H1 (cell line): ENCODE data around the gene SEMA6D. TPM values are rescaled to one million over a fixed set of nuclear protein-coding genes. Genes with fewer than 3 reads are reported as not detected.

Experiments
- CTCF ChIA-PET: fragments of 300-600 bp; sonication (Branson Sonifier 250); formaldehyde crosslinking; loops from one replicate; lab custom pipeline; 2021; ENCODE audit not compliant: partially characterized antibody; lab: Charles Lee
- POLR2A ChIA-PET: fragments of 300-600 bp; sonication (Branson Sonifier 250); formaldehyde crosslinking; loops from one replicate; lab custom pipeline; 2021; ENCODE audit warnings: inconsistent platforms; ENCODE audit not compliant: partially characterized antibody; lab: Charles Lee
- DNase-seq, 2 experiments: peaks; one replicate each; pipeline versions ENCODE4 v3.0.0 to v3.0.0-alpha.2; 2010 to 2022; ENCODE audit warnings: low spot score in 2 of 2, low read depth in 1 of 2, mixed read lengths in 1 of 2
- FAIRE-seq: peaks from 2 replicates; lab custom pipeline; 2011; peaks lifted over from hg19 to GRCh38; lab: Jason Lieb, UNC
- H2AFZ ChIP-seq: 2 replicates; pipeline ENCODE4 v1.8.1; 2012; ENCODE audit warnings: low read length, inconsistent platforms
- H2AK5ac ChIP-seq: 2 replicates; pipeline ENCODE4 v1.6.1; 2013; ENCODE audit warnings: low read depth, low read length
- H2BK120ac ChIP-seq: replicated peaks from 2 replicates; pipeline ENCODE3; 2013; ENCODE audit warnings: low read depth, low read length, inconsistent platforms
- H2BK12ac ChIP-seq: 2 replicates; pipeline ENCODE4 v1.6.1; 2013; ENCODE audit warnings: low read depth, low read length
- H2BK15ac ChIP-seq: 2 replicates; pipeline ENCODE4 v1.6.1; 2013; ENCODE audit warnings: low read length
- H2BK20ac ChIP-seq: 2 replicates; pipeline ENCODE4 v1.6.1; 2013; ENCODE audit warnings: low read length
- H2BK5ac ChIP-seq: 2 replicates; pipeline ENCODE4 v1.6.1; 2013; ENCODE audit warnings: low read depth, low read length
- H3K14ac ChIP-seq: 2 replicates; pipeline ENCODE4 v1.6.1; 2013; ENCODE audit warnings: inconsistent platforms; ENCODE audit not compliant: insufficient read length
- H3K18ac ChIP-seq: 2 replicates; pipeline ENCODE4 v1.6.1; 2013; ENCODE audit warnings: low read length; ENCODE audit errors: extremely low read depth
- H3K23ac ChIP-seq: 2 replicates; pipeline ENCODE4 v1.6.1; 2013; ENCODE audit warnings: inconsistent platforms; ENCODE audit not compliant: insufficient read length
- H3K23me2 ChIP-seq: 2 replicates; pipeline ENCODE4 v1.6.1; 2013; ENCODE audit warnings: low read depth, low read length
- H3K27ac ChIP-seq: 2 replicates; pipeline ENCODE4 v1.6.1; 2011; ENCODE audit warnings: low read depth, low read length, inconsistent platforms
- H3K27me3 ChIP-seq, 4 experiments: replicated peaks in 1 of 4; 1 replicate in 1 of 4; 2 replicates in 3 of 4; pipeline versions ENCODE4 v1.6.1 to v1.8.1; 2011 to 2013; ENCODE audit warnings: low read length in 3 of 4, mild to moderate bottlenecking in 3 of 4, inconsistent platforms in 2 of 4, mixed read lengths in 2 of 4, moderate library complexity in 1 of 4; ENCODE audit not compliant: control insufficient read depth in 3 of 4, insufficient read depth in 3 of 4; ENCODE audit errors: extremely low read depth in 1 of 4
- H3K36me3 ChIP-seq, 4 experiments: 2 replicates each; pipeline versions ENCODE4 v1.6.1 to v1.8.1; 2011 to 2013; ENCODE audit warnings: mild to moderate bottlenecking in 4 of 4, low read length in 3 of 4, moderate library complexity in 2 of 4, control low read depth in 1 of 4, inconsistent platforms in 1 of 4; ENCODE audit not compliant: insufficient read depth in 4 of 4, control insufficient read depth in 2 of 4
- H3K4ac ChIP-seq: replicated peaks from 2 replicates; pipeline ENCODE3; 2013; ENCODE audit warnings: low read length, low read depth, mixed read lengths, inconsistent platforms; ENCODE audit not compliant: insufficient read length
- H3K4me1 ChIP-seq, 4 experiments: replicated peaks in 1 of 4; 1 replicate in 1 of 4; 2 replicates in 3 of 4; pipeline versions ENCODE4 v1.6.1 to v1.8.1; 2011 to 2013; ENCODE audit warnings: low read length in 3 of 4, inconsistent platforms in 2 of 4, mixed read lengths in 1 of 4; ENCODE audit not compliant: insufficient read depth in 4 of 4, control insufficient read depth in 3 of 4
- H3K4me2 ChIP-seq, 2 experiments: 2 replicates each; pipeline versions ENCODE4 v1.6.1 to v1.8.1; 2011 to 2013; ENCODE audit warnings: low read depth in 2 of 2, low read length in 2 of 2, control low read depth in 1 of 2, inconsistent platforms in 1 of 2, mild to moderate bottlenecking in 1 of 2; ENCODE audit not compliant: insufficient read depth in 1 of 2
- H3K4me3 ChIP-seq, 4 experiments: fragments of 200-600, 300-600 bp in 1 of 4; sonication (generic), shearing (Covaris generic), sonication (Bioruptor Twin) in 1 of 4; 2 replicates each; pipeline versions ENCODE4 v1.5.1 to v1.8.1; 2011 to 2016; ENCODE audit warnings: low read length in 4 of 4, low read depth in 3 of 4, control low read depth in 2 of 4, inconsistent platforms in 2 of 4, mild to moderate bottlenecking in 2 of 4, mixed read lengths in 1 of 4, moderate library complexity in 1 of 4; ENCODE audit not compliant: insufficient read depth in 2 of 4; ENCODE audit errors: extremely low read depth in 1 of 4
- H3K56ac ChIP-seq: replicated peaks from 2 replicates; pipeline ENCODE3; 2013; ENCODE audit warnings: low read depth, mild to moderate bottlenecking, mixed read lengths, low read length, inconsistent platforms; ENCODE audit not compliant: insufficient read length
- H3K79me1 ChIP-seq: 2 replicates; pipeline ENCODE4 v1.6.1; 2013; ENCODE audit warnings: low read depth, low read length, control low read depth
- H3K79me2 ChIP-seq, 2 experiments: 2 replicates each; pipeline versions ENCODE4 v1.6.1 to v1.8.1; 2012 to 2013; ENCODE audit warnings: low read length in 2 of 2, mild to moderate bottlenecking in 2 of 2, inconsistent platforms in 1 of 2; ENCODE audit not compliant: insufficient read depth in 2 of 2, control insufficient read depth in 1 of 2
- H3K9ac ChIP-seq, 4 experiments: replicated peaks in 1 of 4; 1 replicate in 1 of 4; 2 replicates in 3 of 4; pipeline versions ENCODE4 v1.6.1 to v1.8.1; 2011 to 2013; ENCODE audit warnings: low read depth in 3 of 4, low read length in 3 of 4, control low read depth in 2 of 4, mild to moderate bottlenecking in 2 of 4, moderate library complexity in 2 of 4, inconsistent platforms in 1 of 4; ENCODE audit errors: extremely low read depth in 1 of 4
- H3K9me3 ChIP-seq, 2 experiments: 2 replicates each; pipeline versions ENCODE4 v1.6.1 to v1.8.1; 2012 to 2013; ENCODE audit warnings: mild to moderate bottlenecking in 2 of 2, moderate library complexity in 2 of 2, control low read depth in 1 of 2, inconsistent platforms in 1 of 2, low read depth in 1 of 2, low read length in 1 of 2, mixed read lengths in 1 of 2; ENCODE audit not compliant: insufficient read depth in 2 of 2
- H4K20me1 ChIP-seq, 2 experiments: replicated peaks in 1 of 2; 2 replicates each; pipeline versions ENCODE3 to v1.8.1; 2011 to 2013; ENCODE audit warnings: inconsistent platforms in 2 of 2, low read length in 2 of 2, mild to moderate bottlenecking in 1 of 2; ENCODE audit not compliant: insufficient read depth in 2 of 2, control insufficient read depth in 1 of 2
- H4K5ac ChIP-seq: 2 replicates; pipeline ENCODE4 v1.6.1; 2013; ENCODE audit warnings: low read length, low read depth, mixed read lengths, inconsistent platforms; ENCODE audit not compliant: insufficient read length
- H4K8ac ChIP-seq: 2 replicates; pipeline ENCODE4 v1.8.0; 2013; ENCODE audit warnings: mild to moderate bottlenecking, moderate library complexity, low read length, inconsistent platforms; ENCODE audit not compliant: insufficient read depth; ENCODE audit errors: extremely low read depth
- H4K91ac ChIP-seq: replicated peaks from 2 replicates; pipeline ENCODE3; 2013; ENCODE audit warnings: low read length, mixed read lengths, inconsistent platforms; ENCODE audit not compliant: insufficient read length
- BCL11A ChIP-seq, 2 experiments: IDR thresholded peaks; one replicate each; pipeline ENCODE4 v1.6.1; 2011; ENCODE audit warnings: low read depth in 2 of 2, low read length in 2 of 2, mild to moderate bottlenecking in 2 of 2
- BRCA1 ChIP-seq: IDR thresholded peaks from 2 replicates; pipeline ENCODE4 v1.6.1; 2012; ENCODE audit warnings: low read depth, low read length, improper control_type of control experiment
- CBX8 ChIP-seq: fragments of 300-800, 300-1000 bp; sonication (generic); IDR thresholded peaks from 2 replicates; pipeline ENCODE4 v1.7.1; 2016; ENCODE audit warnings: low read depth, low read length, borderline replicate concordance
- CEBPB ChIP-seq: IDR thresholded peaks from 2 replicates; pipeline ENCODE4 v1.6.1; 2012; ENCODE audit warnings: low read depth, low read length
- E2F6 ChIP-seq: IDR thresholded peaks from 2 replicates; pipeline ENCODE4 v1.6.1; 2012; ENCODE audit warnings: inconsistent platforms
- EGR1 ChIP-seq: IDR thresholded peaks from 2 replicates; pipeline ENCODE4 v1.6.1; 2011; ENCODE audit warnings: low read depth, low read length, borderline replicate concordance
- FOSL1 ChIP-seq: IDR thresholded peaks from 2 replicates; pipeline ENCODE4 v1.6.1; 2011; ENCODE audit warnings: mild to moderate bottlenecking, low read depth, low read length, moderate library complexity; ENCODE audit not compliant: insufficient read depth
- JUN ChIP-seq: IDR thresholded peaks from 2 replicates; pipeline ENCODE4 v1.6.1; 2011; ENCODE audit warnings: low read depth, mild to moderate bottlenecking, improper control_type of control experiment, low read length
- KDM1A ChIP-seq: fragments of 200-600, 300-600 bp; sonication (generic); IDR thresholded peaks from 2 replicates; pipeline ENCODE4 v1.7.1; 2016; ENCODE audit warnings: mild to moderate bottlenecking, low read length, borderline replicate concordance
- KDM4A ChIP-seq: IDR thresholded peaks from one replicate; pipeline ENCODE4 v1.7.1; 2012; ENCODE audit warnings: low read depth, mild to moderate bottlenecking, moderate library complexity, low read length, inconsistent platforms; ENCODE audit not compliant: severe bottlenecking
- NANOG ChIP-seq: IDR thresholded peaks from 2 replicates; pipeline ENCODE4 v1.6.1; 2011; ENCODE audit warnings: low read length, low read depth, mild to moderate bottlenecking, inconsistent platforms; ENCODE audit not compliant: insufficient read depth, poor library complexity, severe bottlenecking
- POLR2AphosphoS5 ChIP-seq: IDR thresholded peaks from 2 replicates; pipeline ENCODE4 v1.6.1; 2011; ENCODE audit warnings: low read depth, low read length
- SIRT6 ChIP-seq: IDR thresholded peaks from one replicate; pipeline ENCODE4 v1.7.1; 2012; ENCODE audit warnings: low read length, inconsistent platforms
- SIX5 ChIP-seq: IDR thresholded peaks from 2 replicates; pipeline ENCODE4 v1.6.1; 2011; ENCODE audit warnings: mild to moderate bottlenecking, low read depth, low read length
- YY1 ChIP-seq: IDR thresholded peaks from 2 replicates; pipeline ENCODE4 v1.6.1; 2011; ENCODE audit warnings: low read depth, mild to moderate bottlenecking, low read length
- WGBS, 2 experiments: shearing (Covaris generic) in 1 of 2; methylation state at CpG; one replicate each; pipeline versions ENCODE4 v1.1.6 to v1.1.7; 2013 to 2015; ENCODE audit warnings: low lambda C conversion rate in 2 of 2, mixed read lengths in 2 of 2, inconsistent platforms in 1 of 2, low coverage in 1 of 2, missing lambda C conversion rate in 1 of 2; ENCODE audit not compliant: insufficient replicate concordance in 2 of 2, insufficient coverage in 1 of 2, insufficient read length in 1 of 2; ENCODE audit errors: extremely low coverage in 1 of 2, missing lambda C conversion rate in 1 of 2; 5-methylcytosine and 5-hydroxymethylcytosine counted together
- polyA plus RNA-seq, 7 experiments: library from polyadenylated mRNA; depleted of rRNA in 3 of 7; stranded (reverse) in 5 of 7; unstranded in 2 of 7; fragments of >200 nt in 5 of 7; fragments of 200-250 nt in 2 of 7; gene quantifications; 1 replicate in 5 of 7; 2 replicates in 1 of 7; 4 replicates in 1 of 7; pipeline versions ENCODE4 v1.2.1 to v1.2.3, GENCODE V29; 2011 to 2013; ENCODE audit warnings: missing spikeins in 2 of 7, mixed read lengths in 2 of 7
- total RNA-seq: library from RNA; stranded (reverse); fragmentation: NEBNext Ultra II Directional; extraction: Animal tissue kit (Norgen Biotek cat#: 25700); gene quantifications from 2 replicates; pipeline ENCODE4 v1.2.1, GENCODE V29; 2021

The SEMA6D gene
- total and polyA plus RNA-seq, 2 of the 8 experiments (the other 6 are each of a cell fraction or from before 2014, with no cell fraction given), result 2.2 to 3.8 TPM

GRCh38 chr15:47769166-47769565, 51.9 kb downstream of the SEMA6D start:
- Histone ChIP-seq H3K4ac (no peak overlapping the region), H3K4me2 (no peak overlapping the region), H2BK20ac (no peak overlapping the region), H3K4me3 (no peak overlapping the region), H3K23ac (no peak overlapping the region), H3K27ac (no peak overlapping the region), H3K4me1 (no peaks in the 10 kb centered on the region), H3K14ac (no peak overlapping the region), H3K79me2 (no peaks in the 10 kb centered on the region; a peak in 1 of 4 replicates), H4K20me1 (no peaks in the 10 kb centered on the region), H2BK5ac (no peak overlapping the region), H2AK5ac (no peak overlapping the region), H3K79me1 (no peaks in the 10 kb centered on the region), H3K23me2 (no peaks in the 10 kb centered on the region), H2AFZ (no peak overlapping the region), H2BK15ac (no peak overlapping the region), H3K56ac (no peak overlapping the region), H3K9me3 (no peaks in the 10 kb centered on the region), H3K9ac (no peak overlapping the region), H4K5ac (no peak overlapping the region), H2BK120ac (no peak overlapping the region), H3K36me3 (peaks cover 0 to 23% (median 8%) of the 10 kb centered on the region in 4 experiments; a peak in 4 of 8 replicates), H4K91ac (no peak overlapping the region), H2BK12ac (no peak overlapping the region), H4K8ac (no peak overlapping the region), H3K27me3 (peaks cover 0 to 1% (median 0%) of the 10 kb centered on the region in 4 experiments; a peak in 1 of 7 replicates), H3K18ac (no peak overlapping the region)
- WGBS, 2 experiments, result 95 to 100% methylated on average over 1 to 5 of the region's 5 CpGs
- DNase-seq (no peak), FAIRE-seq (no peak)
- CTCF ChIA-PET, result interaction anchor here (0.6 to 1.4 kb wide), 2 partner anchors 187 to 219 kb away, joined by 3 read pairs; no protein-coding TSS in a partner anchor
- POLR2A ChIA-PET, result no interaction called here
- TF ChIP-seq CEBPB, result no peak
- no peak for TF ChIP-seq SIRT6
- TF ChIP-seq BRCA1, result no peak
- TF ChIP-seq FOSL1, result no peak
- no peak for TF ChIP-seq E2F6
- TF ChIP-seq POLR2AphosphoS5, result no peak
- no peak for TF ChIP-seq SIX5
- TF ChIP-seq JUN, result no peak
- no peak for TF ChIP-seq BCL11A (IDR thresholded peaks at IDR 0.05; ENCODE audit: low read depth in 2 of 2, low read length in 2 of 2)
- TF ChIP-seq NANOG, result no peak
- no peak for TF ChIP-seq CBX8
- no peak for TF ChIP-seq YY1
- TF ChIP-seq KDM4A, result no peak
- no peak for TF ChIP-seq EGR1
- no peak for TF ChIP-seq KDM1A
